Activated T-cell treated with anti-CD3 and anti-CD28 coated beads for 4 hours (primary cell): ENCODE measurements around the gene BCL2L12.
A peak's percentile ranks its signal among the peaks of the same experiment; 100 is the strongest.

Source experiments
- DNase-seq: peaks from one replicate; pipeline ENCODE4 v3.0.0-alpha.2; 2020

BCL2L12 gene

GRCh38 chr19:49687150-49687549 lies 21.4 kb downstream of the BCL2L12 start:
- no peak for DNase-seq

GRCh38 chr19:49687566-49688316 lies 22.0 kb downstream of the BCL2L12 start:
- DNase-seq, result no peak

- DNase-seq, result no peak
Observed at GRCh38 chr19:49688531-49689132, 22.9 kb downstream of the BCL2L12 start.

- DNase-seq, result no peak
Observed at GRCh38 chr19:49689133-49690078, 23.7 kb downstream of the BCL2L12 start, which contains the start of gene ADM5. Gene ADM5, plus strand, starts transcription at chr19:49689594. Its CDS starts 244 bp downstream, at chr19:49689838.

DNA sequence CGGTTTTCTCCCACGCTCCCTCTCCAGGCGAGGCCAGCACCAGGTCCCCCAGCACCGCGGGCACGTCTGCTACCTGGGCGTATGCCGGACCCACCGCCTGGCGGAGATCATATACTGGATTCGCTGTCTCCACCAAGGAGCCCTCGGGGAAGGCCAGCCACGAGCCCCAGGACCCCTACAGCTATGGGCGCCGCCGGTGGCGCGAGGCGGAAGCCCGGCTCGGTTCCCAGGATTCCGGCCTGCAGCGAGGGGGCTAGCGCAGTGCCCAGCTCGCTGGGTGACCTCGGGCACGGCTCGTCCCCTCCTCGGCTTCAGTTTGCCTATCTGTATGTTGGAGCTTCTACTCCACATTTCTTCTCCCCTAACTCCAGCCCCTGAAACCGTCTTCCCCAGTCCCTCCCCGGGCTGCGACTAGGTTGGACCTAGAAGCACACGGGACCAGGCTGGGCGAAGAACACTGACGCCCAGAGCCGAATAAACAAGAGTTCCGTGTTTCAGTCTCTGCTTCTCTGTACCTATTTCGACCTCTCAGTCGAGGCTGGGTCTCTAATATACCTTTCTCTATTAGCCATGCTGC lies 24.4 kb downstream of the BCL2L12 start:
- no peak for DNase-seq

DNA sequence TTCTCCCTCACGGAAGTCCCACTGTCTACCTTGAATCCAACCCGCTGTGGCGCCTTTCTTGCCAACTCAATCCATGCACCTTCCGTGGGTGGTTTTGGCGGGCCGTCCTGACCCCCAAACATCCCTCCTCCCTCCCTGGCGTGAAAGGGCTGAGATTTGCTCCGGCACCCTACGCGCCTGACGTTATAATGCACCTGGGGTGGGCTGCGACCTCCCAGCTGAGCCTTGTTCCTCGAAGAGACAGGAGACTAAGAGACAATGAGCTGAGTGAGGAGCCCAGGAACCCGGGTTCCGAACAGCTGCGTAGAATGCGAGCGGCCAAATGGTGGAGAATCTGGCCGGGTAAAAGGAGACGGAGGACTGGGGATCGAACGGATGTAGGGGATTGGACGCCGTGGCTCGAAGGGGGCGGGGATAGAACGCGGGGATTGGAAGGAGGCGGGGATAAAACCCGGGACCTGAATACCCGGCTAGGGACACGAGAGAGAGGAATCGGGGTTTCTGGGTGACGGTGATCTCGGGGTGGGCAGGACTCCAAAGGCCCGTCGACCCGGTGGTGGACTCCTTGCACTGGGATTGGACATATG lies 25.0 kb downstream of the BCL2L12 start, which contains the start of gene CPT1C:
Gene CPT1C, plus strand, starts transcription at position 461 of the 587 bp plus-strand sequence. CDS start 1,137 bp downstream, outside the sequence.
- peak; percentile 35 for DNase-seq

DNA sequence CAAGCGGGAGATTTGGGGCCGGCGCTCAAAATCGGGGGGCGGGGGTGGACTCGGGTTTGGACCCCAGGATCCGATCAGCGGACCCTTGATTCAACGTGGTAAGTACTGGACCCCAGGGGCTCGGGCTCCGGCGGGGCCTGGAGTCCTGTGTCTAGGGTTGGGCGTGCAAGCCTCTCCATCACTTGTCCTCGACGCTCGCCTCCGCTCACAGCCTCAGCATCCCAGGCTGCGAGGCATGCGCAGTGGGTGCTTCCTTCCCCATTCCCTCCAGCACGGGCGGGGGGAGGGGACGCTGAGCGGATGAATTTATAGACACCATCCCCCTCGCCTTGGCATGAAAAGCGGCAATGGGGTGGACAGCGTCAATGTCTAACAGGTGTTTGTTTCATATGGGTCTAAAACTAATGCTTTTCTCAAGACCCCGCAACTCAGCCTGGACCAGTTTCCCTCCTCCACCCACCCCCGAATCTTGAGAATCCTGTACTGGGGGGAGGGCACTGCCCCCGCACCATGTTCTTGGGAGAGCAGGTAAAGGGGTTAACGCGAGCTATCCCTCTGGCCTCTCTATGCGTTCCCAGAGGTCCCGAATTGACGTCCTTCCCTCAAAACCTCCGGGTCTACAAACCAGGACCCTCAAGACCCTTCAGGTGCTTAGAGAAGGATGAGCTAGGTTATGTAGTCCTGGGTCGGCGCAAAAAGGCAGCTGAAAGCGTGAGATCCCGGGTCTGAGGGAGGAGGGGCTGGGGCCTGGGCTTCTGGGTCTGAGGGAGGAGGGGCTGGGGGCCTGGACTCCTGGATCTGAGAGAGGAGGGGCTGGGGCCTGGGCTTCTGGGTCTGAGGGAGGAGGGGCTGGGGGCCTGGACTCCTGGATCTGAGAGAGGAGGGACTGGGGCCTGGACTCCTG lies 25.8 kb downstream of the BCL2L12 start:
- DNase-seq, result no peak

GRCh38 chr19:49692147-49692506 lies 26.4 kb downstream of the BCL2L12 start:
- DNase-seq, result no peak

GRCh38 chr19:49696115-49696514 lies 30.4 kb downstream of the BCL2L12 start:
- DNase-seq, result no peak

DNA sequence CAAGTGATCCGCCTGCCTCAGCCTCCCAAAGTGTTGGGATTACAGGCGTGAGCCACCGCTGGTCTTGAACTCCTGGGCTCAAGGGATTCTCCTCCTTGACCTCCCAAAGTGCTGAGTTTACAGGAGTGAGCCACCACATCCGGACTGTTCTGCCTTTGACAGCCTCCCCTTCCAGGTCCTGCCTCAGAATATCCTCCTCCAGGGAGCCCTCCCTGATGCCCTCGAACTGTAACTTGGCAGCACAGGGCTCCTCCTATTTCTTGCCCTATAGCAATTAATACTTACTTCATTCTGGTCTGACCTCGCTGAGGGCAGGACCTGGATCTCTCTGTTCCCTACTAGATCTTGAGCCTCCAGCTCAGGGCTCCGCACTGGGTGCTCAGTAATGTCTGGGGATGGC lies 31.1 kb downstream of the BCL2L12 start:
- DNase-seq, result no peak

DNA sequence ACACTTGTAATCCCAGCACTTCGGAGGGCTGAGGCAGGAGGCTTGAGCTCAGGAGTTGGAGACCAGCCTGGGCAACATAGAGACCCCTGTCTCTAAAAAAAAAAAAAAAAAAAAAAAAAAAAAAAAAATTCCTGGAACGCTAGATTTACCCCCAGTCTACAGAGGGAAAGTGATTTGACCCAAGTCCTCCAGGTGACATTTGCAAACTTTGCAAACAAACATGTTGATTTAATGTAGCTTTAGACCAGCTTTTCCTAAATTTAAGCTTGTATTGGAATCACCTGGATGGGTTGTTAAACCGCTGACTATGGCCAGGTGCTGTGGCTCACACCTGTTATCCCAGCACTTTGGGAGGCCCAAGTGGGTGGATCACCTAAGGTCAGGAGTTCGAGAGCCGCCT lies 33.6 kb downstream of the BCL2L12 start:
- no peak for DNase-seq

GRCh38 chr19:49700563-49700962 lies 34.8 kb downstream of the BCL2L12 start:
- DNase-seq, result no peak

GRCh38 chr19:49701271-49701786 lies 35.6 kb downstream of the BCL2L12 start:
- no peak for DNase-seq

GRCh38 chr19:49704888-49705642 lies 39.3 kb downstream of the BCL2L12 start:
- no peak for DNase-seq

- no peak for DNase-seq
Observed at GRCh38 chr19:49705919-49706318, 40.2 kb downstream of the BCL2L12 start.

- DNase-seq, result no peak
Observed at GRCh38 chr19:49710372-49710951, 44.7 kb downstream of the BCL2L12 start.

GRCh38 chr19:49712397-49712859 lies 46.7 kb downstream of the BCL2L12 start:
- DNase-seq, result no peak

DNA sequence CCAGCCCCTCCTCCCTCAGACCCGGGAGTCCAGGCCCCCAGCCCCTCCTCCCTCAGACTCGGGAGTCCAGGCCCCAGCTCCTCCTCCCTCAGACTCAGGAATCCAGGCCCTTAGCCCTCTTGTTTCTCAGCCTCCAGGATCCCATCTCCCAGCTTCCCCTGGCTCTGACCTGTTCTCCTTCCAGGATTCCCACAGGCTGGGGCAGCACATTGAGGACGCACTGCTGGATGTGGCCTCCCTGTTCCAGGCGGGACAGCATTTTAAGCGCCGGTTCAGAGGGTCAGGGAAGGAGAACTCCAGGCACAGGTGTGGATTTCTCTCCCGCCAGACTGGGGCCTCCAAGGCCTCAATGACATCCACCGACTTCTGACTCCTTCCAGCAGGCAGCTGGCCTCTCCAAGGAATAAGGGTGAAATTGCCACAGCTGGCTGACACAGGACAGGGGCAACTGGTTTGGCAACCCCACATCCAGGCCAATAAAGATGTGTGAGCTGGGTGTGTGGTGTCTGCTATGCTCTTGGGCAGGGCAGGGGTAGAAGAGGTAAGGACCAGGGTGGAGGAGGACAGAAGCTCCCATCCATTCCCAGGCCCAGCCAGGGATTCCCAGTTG lies 47.6 kb downstream of the BCL2L12 start:
- no peak for DNase-seq

- no peak for DNase-seq
Observed at GRCh38 chr19:49716154-49716553, 50.4 kb downstream of the BCL2L12 start.
